ENCODE measurements around the gene CELA2A.
"Not testable (repeated sequence)": the region's sequence is repeated elsewhere in the genome, so short reads cannot be mapped to it uniquely, and the experiment has no call there.

Gene CELA2A

GRCh38 chr1:15425521-15425920 lies 31.0 kb upstream of the CELA2A start:
- DNase-seq: no peak

GRCh38 chr1:15425958-15426357 lies 30.6 kb upstream of the CELA2A start:
- DNase-seq: no peak

- no peak for DNase-seq
Observed at GRCh38 chr1:15426492-15427279, 29.8 kb upstream of the CELA2A start.

- no peak for DNase-seq
Observed at GRCh38 chr1:15427280-15427666, 29.3 kb upstream of the CELA2A start.

- not testable (repeated sequence) for DNase-seq
Observed at GRCh38 chr1:15428252-15428651, 28.3 kb upstream of the CELA2A start.

- no peak for DNase-seq
Observed at GRCh38 chr1:15428815-15429435, 27.6 kb upstream of the CELA2A start.

GRCh38 chr1:15429701-15430149 lies 26.8 kb upstream of the CELA2A start:
- DNase-seq: no peak

GRCh38 chr1:15430787-15431570 lies 25.6 kb upstream of the CELA2A start:
- DNase-seq: no peak

- no peak for DNase-seq
Observed at GRCh38 chr1:15431571-15431948, 25.0 kb upstream of the CELA2A start.

GRCh38 chr1:15432324-15432723 lies 24.2 kb upstream of the CELA2A start:
- DNase-seq: no peak

GRCh38 chr1:15433471-15433870 lies 23.1 kb upstream of the CELA2A start:
- no peak for DNase-seq

GRCh38 chr1:15434739-15435138 lies 21.8 kb upstream of the CELA2A start:
- peak; percentile 66 for DNase-seq

GRCh38 chr1:15435239-15436077 lies 21.1 kb upstream of the CELA2A start:
- no peak for DNase-seq

GRCh38 chr1:15436881-15437442 lies 19.6 kb upstream of the CELA2A start:
- no peak for DNase-seq

- no peak for DNase-seq
Observed at GRCh38 chr1:15439325-15439724, 17.2 kb upstream of the CELA2A start.

- no peak for DNase-seq
Observed at GRCh38 chr1:15440357-15440756, 16.2 kb upstream of the CELA2A start.

GRCh38 chr1:15441247-15441646 lies 15.3 kb upstream of the CELA2A start:
- no peak for DNase-seq

GRCh38 chr1:15442119-15442518 lies 14.4 kb upstream of the CELA2A start:
- no peak for DNase-seq

GRCh38 chr1:15442759-15443158 lies 13.8 kb upstream of the CELA2A start:
- DNase-seq: no peak

- no peak for DNase-seq
Observed at GRCh38 chr1:15443281-15443680, 13.3 kb upstream of the CELA2A start.

GRCh38 chr1:15444468-15445389 lies 11.8 kb upstream of the CELA2A start:
- DNase-seq: no peak
